Measurements from ENCODE around the gene PACS2. TPM values are rescaled to one million over a fixed set of nuclear protein-coding genes. Genes with fewer than 3 reads are reported as not detected.
"Not testable (repeated sequence)": the region's sequence is repeated elsewhere in the genome, so short reads cannot be mapped to it uniquely, and the experiment has no call there.

The PACS2 gene
- total and polyA plus RNA-seq, 4 donors, result 5.1 to 21.9 (median 9.8) TPM

DNA sequence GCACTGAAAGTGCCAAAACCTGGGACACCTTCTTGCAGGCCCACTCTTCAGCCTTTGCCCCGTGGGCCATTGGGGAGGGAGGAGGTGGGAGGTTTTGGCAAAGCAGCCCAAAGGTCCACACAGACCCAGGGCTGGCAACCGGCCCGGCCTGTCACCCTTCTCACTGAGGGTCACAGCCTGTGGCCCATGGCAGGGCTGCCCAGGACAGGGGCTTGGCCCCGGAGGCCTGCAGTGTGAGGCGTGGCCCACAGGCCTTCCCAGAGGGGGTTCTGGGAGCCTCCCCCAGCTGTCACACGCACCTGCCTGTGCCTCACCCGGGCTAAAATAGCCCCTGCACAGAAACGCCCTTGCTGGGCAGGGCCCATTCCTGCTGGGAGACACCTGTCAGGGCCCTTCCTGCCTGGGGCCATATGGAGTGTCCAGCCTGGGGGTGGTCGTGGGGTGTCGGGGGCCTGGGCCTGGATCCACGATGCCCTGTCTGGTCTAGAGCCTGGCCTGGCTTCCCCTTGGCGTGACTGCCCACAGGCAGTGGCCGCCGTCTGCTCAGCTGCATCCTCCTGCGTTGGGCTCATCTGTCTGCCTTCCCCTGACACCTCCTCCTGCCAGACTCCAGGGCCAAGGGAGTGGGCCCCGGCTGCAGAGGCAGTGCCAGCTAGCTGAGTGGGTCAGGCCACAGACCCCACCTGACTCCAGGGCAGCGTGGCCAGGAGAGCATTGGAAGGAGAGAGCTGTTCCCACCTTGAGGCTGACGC is 19.2 kb downstream of the PACS2 start:
- no peaks in the 10 kb centered on the region for H3K9me3 ChIP-seq (ENCODE audit: control insufficient read depth in 4 of 4, low read length in 3 of 4)
- TF ChIP-seq, protein P1, sequence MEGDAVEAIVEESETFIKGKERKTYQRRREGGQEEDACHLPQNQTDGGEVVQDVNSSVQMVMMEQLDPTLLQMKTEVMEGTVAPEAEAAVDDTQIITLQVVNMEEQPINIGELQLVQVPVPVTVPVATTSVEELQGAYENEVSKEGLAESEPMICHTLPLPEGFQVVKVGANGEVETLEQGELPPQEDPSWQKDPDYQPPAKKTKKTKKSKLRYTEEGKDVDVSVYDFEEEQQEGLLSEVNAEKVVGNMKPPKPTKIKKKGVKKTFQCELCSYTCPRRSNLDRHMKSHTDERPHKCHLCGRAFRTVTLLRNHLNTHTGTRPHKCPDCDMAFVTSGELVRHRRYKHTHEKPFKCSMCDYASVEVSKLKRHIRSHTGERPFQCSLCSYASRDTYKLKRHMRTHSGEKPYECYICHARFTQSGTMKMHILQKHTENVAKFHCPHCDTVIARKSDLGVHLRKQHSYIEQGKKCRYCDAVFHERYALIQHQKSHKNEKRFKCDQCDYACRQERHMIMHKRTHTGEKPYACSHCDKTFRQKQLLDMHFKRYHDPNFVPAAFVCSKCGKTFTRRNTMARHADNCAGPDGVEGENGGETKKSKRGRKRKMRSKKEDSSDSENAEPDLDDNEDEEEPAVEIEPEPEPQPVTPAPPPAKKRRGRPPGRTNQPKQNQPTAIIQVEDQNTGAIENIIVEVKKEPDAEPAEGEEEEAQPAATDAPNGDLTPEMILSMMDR (IDR thresholded peaks at IDR 0.05; ENCODE audit: low read depth, low read length, missing input control), result no peak
- TF ChIP-seq, protein P2, sequence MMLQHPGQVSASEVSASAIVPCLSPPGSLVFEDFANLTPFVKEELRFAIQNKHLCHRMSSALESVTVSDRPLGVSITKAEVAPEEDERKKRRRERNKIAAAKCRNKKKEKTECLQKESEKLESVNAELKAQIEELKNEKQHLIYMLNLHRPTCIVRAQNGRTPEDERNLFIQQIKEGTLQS (IDR thresholded peaks at IDR 0.05), result no peak
- TF ChIP-seq JUND (IDR thresholded peaks at IDR 0.05) (no peak), HNF4G (IDR thresholded peaks at IDR 0.05) (no peak), YY1 (IDR thresholded peaks at IDR 0.05) (no peak), RXRA (IDR thresholded peaks at IDR 0.05) (peak in 1 of 2 donors; percentile 45), RAD21 (IDR thresholded peaks at IDR 0.05) (no peak), HNF4A (conservative IDR thresholded peaks at IDR 0.05) (peak; percentile 52 to 63), FOXA1 (IDR thresholded peaks at IDR 0.05) (no peak)
- no peak overlapping the region for H3K4me3 ChIP-seq (ENCODE audit: low read depth in 1 of 3, low read length in 3 of 3)
- H3K9ac ChIP-seq (ENCODE audit: low read depth in 1 of 2, low read length in 2 of 2), result no peak overlapping the region
- H3K27me3 ChIP-seq (ENCODE audit: control insufficient read depth in 4 of 4, insufficient read depth in 4 of 4, low read length in 3 of 4), result no peaks in the 10 kb centered on the region
- peaks cover 18 to 63% (median 44%) of the 10 kb centered on the region in 4 donors for H3K4me1 ChIP-seq (ENCODE audit: control insufficient read depth in 4 of 4, insufficient read depth in 4 of 4, low read length in 3 of 4)
- DNase-seq (ENCODE audit: low spot score), result peak; percentile 48
- 59% methylated on average over 18 of the region's 18 CpGs for WGBS
- peak overlapping the region in 1 of 2 donors; percentile 14 for H3K27ac ChIP-seq (ENCODE audit: low read depth in 1 of 2, low read length in 2 of 2)
- no peaks in the 10 kb centered on the region for H3K36me3 ChIP-seq (ENCODE audit: control insufficient read depth in 4 of 4, insufficient read depth in 3 of 4, low read depth in 1 of 4, low read length in 3 of 4)

DNA sequence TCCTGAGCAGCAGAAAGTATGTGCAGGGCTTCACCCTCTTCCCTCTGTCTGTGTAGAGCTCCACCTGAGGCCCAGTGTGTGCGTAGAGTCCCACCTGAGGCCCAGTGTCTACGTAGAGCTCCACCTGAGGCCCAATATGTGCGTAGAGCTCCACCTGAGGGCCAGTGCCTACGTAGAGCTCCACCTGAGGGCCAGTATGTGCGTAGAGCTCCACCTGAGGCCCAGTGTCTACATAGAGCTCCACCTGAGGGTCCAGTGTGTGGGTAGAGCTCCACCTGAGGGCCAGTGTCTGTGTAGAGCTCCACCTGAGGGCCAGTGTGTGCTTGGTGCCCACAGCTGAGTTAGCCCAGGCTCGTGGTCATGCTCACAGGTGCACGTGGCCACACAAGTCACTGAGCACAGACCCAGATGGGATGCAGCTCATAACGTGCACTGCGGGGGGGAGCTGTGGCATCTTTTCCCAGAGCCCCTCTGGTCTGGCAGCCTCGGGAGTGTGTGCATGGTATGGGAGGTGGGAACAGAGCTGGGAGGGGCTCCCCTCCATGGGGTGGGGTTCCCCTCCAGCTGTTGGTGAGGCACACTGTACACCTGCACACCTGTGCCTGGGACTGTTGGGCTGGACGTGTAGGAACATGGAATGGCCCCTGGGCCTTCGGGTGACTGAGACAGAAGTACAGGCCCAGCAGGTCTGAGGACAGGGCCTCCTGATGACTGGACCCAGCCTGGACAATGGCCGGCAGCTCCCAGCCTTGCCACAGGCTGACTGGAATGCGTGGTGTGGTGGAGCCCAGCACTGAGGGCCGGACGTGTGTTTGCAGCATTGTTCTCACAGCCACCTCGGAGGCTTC is 20.1 kb downstream of the PACS2 start:
- no peak for TF ChIP-seq RXRA (IDR thresholded peaks at IDR 0.05)
- TF ChIP-seq, protein P3, sequence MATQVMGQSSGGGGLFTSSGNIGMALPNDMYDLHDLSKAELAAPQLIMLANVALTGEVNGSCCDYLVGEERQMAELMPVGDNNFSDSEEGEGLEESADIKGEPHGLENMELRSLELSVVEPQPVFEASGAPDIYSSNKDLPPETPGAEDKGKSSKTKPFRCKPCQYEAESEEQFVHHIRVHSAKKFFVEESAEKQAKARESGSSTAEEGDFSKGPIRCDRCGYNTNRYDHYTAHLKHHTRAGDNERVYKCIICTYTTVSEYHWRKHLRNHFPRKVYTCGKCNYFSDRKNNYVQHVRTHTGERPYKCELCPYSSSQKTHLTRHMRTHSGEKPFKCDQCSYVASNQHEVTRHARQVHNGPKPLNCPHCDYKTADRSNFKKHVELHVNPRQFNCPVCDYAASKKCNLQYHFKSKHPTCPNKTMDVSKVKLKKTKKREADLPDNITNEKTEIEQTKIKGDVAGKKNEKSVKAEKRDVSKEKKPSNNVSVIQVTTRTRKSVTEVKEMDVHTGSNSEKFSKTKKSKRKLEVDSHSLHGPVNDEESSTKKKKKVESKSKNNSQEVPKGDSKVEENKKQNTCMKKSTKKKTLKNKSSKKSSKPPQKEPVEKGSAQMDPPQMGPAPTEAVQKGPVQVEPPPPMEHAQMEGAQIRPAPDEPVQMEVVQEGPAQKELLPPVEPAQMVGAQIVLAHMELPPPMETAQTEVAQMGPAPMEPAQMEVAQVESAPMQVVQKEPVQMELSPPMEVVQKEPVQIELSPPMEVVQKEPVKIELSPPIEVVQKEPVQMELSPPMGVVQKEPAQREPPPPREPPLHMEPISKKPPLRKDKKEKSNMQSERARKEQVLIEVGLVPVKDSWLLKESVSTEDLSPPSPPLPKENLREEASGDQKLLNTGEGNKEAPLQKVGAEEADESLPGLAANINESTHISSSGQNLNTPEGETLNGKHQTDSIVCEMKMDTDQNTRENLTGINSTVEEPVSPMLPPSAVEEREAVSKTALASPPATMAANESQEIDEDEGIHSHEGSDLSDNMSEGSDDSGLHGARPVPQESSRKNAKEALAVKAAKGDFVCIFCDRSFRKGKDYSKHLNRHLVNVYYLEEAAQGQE (IDR thresholded peaks at IDR 0.05), result no peak
- no peak for TF ChIP-seq SP1 (IDR thresholded peaks at IDR 0.05)
- TF ChIP-seq NR2F2 (IDR thresholded peaks at IDR 0.05), result no peak
- TF ChIP-seq, protein P2 (IDR thresholded peaks at IDR 0.05), result no peak
- TF ChIP-seq, protein P4, sequence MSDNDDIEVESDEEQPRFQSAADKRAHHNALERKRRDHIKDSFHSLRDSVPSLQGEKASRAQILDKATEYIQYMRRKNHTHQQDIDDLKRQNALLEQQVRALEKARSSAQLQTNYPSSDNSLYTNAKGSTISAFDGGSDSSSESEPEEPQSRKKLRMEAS (IDR thresholded peaks at IDR 0.05), result no peak

DNA sequence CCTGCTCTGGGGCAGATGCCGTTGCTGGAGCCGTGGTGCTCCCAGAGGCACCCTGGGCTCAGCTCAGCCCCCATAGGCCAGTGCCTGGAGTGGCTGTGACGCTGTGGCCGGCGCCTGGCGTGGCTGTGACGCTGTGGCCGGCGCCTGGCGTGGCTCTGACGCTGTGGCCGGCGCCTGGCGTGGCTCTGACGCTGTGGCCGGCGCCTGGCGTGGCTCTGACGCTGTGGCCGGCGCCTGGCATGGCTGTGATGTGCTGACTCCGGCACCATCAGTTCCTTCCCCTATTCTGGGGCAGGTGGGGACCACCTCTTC is 20.6 kb downstream of the PACS2 start:
- H3K27ac ChIP-seq (ENCODE audit: low read depth in 1 of 2, low read length in 2 of 2); H3K36me3 ChIP-seq (ENCODE audit: control insufficient read depth in 4 of 4, insufficient read depth in 3 of 4, low read depth in 1 of 4, low read length in 3 of 4); H3K4me3 ChIP-seq (ENCODE audit: low read depth in 1 of 3, low read length in 3 of 3); DNase-seq (ENCODE audit: low spot score); H3K27me3 ChIP-seq (ENCODE audit: control insufficient read depth in 4 of 4, insufficient read depth in 4 of 4, low read length in 3 of 4); H3K9me3 ChIP-seq (ENCODE audit: control insufficient read depth in 4 of 4, low read length in 3 of 4); H3K9ac ChIP-seq (ENCODE audit: low read depth in 1 of 2, low read length in 2 of 2): not testable (repeated sequence)
- 98% methylated on average over 22 of the region's 22 CpGs for WGBS
- H3K4me1 ChIP-seq (ENCODE audit: control insufficient read depth in 4 of 4, insufficient read depth in 4 of 4, low read length in 3 of 4), result peaks cover 12 to 54% (median 36%) of the 10 kb centered on the region in 4 donors

More for the DNA sequence above, 20.1 kb downstream of the PACS2 start:
- Histone ChIP-seq H3K4me3 (ENCODE audit: low read depth in 1 of 3, low read length in 3 of 3) (no peak overlapping the region), H3K4me1 (ENCODE audit: control insufficient read depth in 4 of 4, insufficient read depth in 4 of 4, low read length in 3 of 4) (peaks cover 13 to 57% (median 36%) of the 10 kb centered on the region in 4 donors), H3K27me3 (ENCODE audit: control insufficient read depth in 4 of 4, insufficient read depth in 4 of 4, low read length in 3 of 4) (no peaks in the 10 kb centered on the region), H3K9me3 (ENCODE audit: control insufficient read depth in 4 of 4, low read length in 3 of 4) (no peaks in the 10 kb centered on the region), H3K36me3 (ENCODE audit: control insufficient read depth in 4 of 4, insufficient read depth in 3 of 4, low read depth in 1 of 4, low read length in 3 of 4) (no peaks in the 10 kb centered on the region), H3K27ac (ENCODE audit: low read depth in 1 of 2, low read length in 2 of 2) (no peak overlapping the region), H3K9ac (ENCODE audit: low read depth in 1 of 2, low read length in 2 of 2) (no peak overlapping the region)
- DNase-seq (ENCODE audit: low spot score), result no peak
- WGBS, result 95% methylated on average over 17 of the region's 17 CpGs
